AG08396 (cell line): Measurements from ENCODE around the gene OR51V1.
"Not testable (repeated sequence)": the region's sequence is repeated elsewhere in the genome, so short reads cannot be mapped to it uniquely, and the experiment has no call there.

Experiments used
- DNase-seq: peaks from one replicate; pipeline ENCODE4 v3.0.0; 2012; ENCODE audit warnings: low spot score, mixed read lengths

The OR51V1 gene, protein sequence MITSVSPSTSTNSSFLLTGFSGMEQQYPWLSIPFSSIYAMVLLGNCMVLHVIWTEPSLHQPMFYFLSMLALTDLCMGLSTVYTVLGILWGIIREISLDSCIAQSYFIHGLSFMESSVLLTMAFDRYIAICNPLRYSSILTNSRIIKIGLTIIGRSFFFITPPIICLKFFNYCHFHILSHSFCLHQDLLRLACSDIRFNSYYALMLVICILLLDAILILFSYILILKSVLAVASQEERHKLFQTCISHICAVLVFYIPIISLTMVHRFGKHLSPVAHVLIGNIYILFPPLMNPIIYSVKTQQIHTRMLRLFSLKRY

DNA sequence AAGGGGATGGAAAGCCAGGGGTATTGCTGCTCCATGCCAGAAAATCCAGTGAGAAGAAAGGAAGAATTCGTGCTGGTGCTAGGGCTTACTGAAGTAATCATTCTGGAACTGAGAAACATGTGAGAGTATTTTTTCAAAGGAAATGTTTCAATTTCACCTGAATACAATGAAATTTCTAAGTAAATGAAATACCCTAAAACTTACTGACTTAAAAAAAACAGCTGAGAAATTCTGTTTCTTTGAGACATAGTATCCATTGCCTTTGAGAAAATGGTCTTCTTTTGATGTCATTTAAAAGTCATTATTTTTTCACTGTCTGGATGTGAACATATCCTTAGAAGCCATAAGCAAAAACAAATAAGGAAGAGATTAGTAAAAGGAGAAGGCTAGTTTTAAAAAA, at the start of gene OR51V1:
Gene OR51V1 (minus strand): TSS at position 101 of the 400 bp plus-strand sequence. CDS start 0 bp downstream, at position 101.
- DNase-seq = no peak

DNA sequence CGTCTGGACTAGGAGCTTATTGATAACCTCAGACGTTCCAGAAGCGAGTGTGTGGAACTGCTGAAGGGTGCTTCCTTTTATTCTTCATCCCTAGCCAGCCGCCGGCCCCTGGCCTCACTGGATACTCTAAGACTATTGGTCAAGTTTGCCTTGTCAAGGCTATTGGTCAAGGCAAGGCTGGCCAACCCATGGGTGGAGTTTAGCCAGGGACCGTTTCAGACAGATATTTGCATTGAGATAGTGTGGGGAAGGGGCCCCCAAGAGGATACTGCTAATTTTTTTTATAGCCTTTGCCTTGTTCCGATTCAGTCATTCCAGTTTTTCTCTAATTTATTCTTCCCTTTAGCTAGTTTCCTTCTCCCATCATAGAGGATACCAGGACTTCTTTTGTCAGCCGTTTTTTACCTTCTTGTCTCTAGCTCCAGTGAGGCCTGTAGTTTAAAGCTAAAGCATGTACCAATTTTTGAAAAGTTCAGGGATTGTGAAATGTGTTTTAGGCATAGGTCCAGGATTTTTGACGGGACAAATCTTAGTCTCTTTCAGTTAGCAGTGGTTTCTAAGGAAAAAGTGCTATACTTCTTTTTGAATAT, 49.4 kb upstream of the OR51V1 start, which contains the start of gene HBG1:
Gene HBG1 (minus strand): TSS at position 51 of the 590 bp plus-strand sequence. CDS start 53 bp downstream, outside the sequence.
- not testable (repeated sequence) for DNase-seq

DNA sequence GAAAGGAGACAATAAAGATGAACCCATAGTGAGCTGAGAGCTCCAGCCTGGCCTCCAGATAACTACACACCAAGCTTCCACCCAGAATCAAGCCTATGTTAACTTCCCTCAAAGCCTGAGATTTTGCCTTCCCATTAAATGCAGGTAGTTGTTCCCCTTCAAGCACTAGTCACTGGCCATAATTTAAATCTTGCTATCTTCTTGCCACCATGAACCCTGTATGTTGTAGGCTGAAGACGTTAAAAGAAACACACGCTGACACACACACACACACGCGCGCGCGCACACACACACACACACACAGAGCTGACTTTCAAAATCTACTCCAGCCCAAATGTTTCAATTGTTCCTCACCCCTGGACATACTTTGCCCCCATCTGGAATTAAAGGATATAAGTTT, 48.0 kb upstream of the OR51V1 start:
- not testable (repeated sequence) for DNase-seq

DNA sequence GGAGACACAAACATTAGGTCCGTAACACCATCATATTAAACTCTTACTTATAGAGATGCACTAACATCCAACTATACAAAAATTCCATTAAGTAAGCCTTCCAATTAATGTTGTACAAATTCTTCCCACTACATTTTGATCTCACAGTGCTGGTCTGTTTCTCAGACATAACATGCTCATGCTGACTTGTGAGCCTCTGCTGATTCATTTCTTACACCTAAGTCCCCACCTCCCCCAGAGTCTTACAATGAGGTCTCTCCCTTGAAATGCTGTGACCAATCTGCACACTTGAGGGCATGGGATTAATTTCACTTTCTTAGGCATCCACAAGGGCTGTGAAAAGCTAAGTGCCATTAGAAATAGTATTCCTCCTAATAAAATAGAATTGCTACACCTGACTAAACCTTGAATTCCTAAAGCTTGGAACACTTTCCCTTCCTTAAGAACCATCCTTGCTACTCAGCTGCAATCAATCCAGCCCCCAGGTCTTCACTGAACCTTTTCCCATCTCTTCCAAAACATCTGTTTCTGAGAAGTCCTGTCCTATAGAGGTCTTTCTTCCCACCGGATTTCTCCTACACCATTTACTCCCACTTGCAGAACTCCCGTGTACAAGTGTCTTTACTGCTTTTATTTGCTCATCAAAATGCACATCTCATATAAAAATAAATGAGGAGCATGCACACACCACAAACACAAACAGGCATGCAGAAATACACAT, 47.1 kb upstream of the OR51V1 start:
- no peak for DNase-seq

DNA sequence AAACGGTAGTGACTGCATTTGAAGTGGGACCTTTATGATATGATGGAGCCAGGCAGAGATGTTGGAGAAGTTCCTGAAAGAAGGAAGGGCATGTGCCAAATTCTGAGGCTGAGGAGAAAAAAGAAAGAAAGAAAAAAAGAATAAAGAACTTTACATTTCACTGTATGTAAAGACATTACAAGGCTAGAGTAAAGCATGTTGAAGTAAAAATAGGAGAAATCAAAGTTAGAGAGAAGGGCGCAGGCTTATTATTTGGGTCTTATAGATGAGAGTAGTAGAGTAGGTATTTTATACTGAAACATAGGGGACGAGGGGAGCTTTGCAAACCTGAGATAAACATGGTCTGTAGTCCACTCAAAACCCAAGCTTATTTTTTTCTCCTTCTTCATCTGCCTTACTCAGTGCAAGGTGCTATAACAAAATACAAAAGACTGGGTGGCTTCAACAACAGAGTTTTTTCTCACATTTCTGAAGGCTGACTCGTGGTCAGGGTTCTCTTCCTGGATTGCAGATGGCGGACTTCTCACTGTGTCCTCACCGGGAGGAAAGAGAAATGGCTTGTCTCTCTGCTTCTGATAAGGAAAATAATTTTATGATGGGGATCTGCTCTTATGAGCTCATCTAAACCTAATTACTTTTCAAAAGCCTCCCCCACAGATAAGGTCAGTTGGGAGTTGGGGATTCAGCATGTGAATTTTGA, 46.4 kb upstream of the OR51V1 start:
- DNase-seq = no peak

DNA sequence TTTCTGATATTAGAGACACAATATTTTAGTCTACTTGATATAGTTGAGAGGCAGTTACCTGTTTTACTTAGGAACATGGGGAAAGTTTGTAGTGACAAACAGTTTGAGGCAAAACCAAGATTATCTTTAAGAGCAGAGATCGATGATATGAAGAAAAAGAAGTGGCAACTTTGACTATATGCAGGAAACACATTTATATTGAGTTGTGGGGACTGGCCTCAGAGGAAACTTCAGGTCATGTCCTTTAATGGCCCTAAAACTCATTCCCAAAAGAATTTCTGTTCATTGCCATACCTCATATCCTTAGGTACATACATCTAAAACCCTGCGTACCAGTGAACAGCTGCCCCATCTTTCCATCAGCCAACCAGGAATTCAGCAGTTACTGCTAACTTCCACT, 44.7 kb upstream of the OR51V1 start:
- DNase-seq = no peak

DNA sequence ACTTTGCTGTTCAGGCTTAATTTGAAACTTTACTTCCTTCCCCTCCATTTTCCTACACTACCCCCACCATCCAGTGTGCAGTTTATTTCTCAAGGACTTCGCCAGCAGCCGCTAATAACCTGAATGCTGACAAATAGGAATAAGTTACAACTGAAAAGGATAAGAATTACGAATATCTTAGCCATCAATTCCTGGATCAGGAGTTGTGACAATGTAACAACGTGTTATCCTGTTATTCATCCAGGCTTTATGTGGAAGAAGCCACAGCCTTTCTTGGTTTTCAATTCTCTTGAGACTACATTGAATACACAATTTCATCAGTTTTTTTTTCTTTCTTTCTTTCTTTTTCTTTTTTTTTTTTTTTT, 43.3 kb upstream of the OR51V1 start:
- no peak for DNase-seq

DNA sequence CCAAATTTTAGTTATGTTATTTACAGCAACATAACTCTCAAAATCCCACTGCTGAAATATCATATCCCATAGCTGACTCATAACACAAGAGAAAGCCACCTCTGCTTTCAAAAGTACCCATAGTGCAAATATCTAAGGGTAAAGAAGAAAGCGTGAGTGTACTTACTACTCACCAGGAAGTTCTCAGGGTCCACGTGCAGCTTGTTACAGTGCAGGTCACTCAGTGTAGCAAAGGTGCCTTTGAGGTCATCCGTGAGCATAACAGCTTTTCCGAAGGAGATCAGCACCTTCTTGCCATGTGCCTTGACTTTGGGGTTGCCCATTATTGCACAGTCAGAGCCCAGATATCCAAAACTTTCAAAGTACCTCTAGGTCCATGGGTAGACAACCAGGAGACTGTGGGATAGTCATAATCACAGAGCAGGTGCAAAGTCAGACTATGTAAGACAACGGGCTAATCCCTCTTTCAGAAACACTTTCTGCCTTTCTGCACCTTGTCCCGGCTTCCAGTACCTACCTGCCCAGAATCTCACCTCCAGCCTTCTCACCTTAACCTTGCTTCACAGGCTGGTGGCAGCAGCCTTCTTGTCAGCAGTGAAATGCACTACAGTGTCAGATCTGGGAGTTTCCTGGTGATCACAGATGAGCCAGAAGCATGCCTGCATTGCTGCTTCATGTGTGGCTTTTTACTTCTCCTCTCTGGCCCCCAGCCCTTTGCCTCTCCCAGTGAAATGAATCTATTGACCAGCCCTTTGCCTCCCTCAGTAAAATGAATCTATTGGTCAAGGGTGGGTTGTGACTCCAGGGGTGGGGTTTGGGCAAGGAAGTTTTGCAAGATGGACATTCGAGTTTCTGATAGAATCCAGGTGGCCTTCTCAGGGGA, 42.7 kb upstream of the OR51V1 start:
- no peak for DNase-seq

DNA sequence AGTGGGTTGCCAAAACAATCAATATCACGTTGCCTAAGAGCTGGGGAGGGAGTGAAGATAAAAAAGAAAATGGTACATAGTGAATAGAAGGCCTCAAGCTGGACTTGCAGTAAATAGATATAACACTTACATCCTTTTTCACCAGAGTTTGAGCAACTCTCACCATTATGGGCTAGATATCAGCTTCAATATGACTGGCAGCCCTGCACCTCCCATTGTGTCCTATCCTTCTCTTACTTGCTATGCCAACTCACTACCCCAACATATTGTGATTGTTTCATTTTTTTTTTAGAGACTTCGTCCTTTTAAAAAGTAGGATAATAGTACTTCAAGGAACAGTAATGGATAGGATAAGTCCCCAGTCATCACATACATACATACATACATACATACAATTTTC, 41.7 kb upstream of the OR51V1 start:
- no peak for DNase-seq

DNA sequence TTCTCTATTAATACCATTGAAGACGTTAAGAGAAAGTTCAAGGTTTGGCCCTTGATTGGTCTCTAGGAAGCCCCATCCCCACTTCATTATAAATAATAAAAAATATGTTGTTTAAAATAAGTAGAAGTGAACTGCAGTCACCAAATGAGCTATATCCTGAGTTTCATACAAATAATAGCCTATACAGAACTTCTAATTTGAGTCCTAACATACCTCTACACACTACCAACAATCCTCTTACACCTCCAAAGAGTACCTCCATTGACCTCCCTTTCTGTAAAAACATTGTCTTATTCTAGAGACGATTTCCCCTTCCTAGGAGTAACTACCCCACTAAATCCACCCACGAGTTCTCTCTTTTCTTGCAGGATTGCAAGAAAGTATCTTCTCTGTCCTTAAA, 41.0 kb upstream of the OR51V1 start:
- no peak for DNase-seq

DNA sequence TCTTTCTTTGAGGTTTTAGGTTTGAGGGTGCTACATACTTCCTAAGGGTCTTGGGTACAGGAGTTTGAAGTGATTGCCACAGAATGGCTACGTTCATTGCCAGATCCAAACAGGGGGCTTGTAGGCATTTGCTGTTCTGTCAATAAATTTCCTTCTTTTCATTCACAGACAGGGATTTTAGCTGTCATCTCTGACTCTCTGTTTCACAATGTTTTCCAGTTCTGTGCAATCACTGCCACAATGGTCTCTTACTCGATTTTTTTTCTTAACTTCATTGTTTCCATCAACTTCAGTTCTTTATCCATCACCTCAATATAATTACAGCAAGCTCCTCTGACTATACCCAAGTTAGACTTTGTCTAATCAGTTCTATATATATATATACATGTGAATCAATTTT, 40.0 kb upstream of the OR51V1 start:
- DNase-seq = no peak

DNA sequence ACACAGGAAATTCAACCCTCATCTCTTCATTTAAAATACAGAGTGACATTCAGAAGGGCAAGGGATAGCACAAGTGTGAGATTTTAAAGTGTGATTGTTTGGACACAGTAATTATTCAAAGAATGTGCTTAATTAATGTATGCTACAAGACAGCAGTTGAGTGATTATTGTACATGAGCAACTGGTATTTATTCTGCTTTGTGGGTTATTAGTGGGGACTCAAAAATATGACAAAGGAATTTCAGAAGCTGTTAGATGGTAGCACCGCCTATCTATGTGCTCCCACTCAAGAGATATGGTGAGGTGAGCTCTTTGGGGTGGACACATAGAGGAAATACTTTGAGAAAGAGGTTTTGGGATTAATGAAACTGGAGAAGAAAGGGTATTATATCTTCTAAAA, 39.6 kb upstream of the OR51V1 start:
- DNase-seq = no peak

DNA sequence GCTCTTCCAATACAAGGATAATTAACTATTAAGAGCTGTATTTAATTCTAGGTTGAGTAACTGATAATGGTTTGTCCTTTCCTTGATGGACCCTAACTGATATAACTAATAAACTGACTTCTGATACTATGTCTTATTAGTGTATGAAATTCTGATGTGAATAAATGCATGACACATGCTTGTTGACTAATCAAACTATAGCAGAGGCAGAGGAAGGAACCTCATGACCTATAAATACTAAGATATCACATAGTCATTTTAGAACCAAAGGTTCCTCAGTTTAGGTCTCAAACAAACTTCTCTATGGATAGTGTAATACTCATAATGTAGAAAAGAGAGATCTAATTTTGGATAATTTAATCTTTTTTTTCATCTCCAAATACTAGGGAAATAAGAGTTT, 38.6 kb upstream of the OR51V1 start:
- DNase-seq = no peak

DNA sequence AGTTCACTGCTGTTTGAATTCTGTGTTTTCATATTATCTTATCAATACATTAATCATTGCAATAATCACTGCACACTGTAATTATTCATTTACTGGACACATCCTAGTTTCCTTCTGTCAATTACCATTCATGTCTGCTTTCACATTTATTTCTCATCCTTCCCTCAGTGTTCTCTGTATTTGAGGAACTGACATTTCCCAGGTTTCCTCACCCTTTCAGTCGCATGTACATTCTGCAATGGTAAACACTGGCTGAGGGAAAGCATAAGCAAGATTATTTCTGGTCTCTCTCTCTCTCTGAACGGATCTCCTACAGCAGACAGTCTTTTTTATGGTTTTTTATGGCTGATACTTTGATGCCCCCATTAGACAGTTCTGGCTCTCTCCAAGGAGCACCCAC, 38.0 kb upstream of the OR51V1 start:
- DNase-seq = no peak

DNA sequence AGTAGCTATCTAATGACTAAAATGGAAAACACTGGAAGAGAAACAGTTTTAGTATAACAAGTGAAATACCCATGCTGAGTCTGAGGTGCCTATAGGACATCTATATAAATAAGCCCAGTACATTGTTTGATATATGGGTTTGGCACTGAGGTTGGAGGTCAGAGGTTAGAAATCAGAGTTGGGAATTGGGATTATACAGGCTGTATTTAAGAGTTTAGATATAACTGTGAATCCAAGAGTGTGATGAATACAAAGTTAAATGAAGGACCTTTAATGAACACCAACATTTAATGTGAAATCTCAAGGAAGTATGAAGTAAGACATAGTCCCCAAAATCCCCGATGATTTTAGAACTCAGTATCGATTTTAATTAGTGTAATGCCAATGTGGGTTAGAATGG, 36.9 kb upstream of the OR51V1 start:
- DNase-seq = no peak

DNA sequence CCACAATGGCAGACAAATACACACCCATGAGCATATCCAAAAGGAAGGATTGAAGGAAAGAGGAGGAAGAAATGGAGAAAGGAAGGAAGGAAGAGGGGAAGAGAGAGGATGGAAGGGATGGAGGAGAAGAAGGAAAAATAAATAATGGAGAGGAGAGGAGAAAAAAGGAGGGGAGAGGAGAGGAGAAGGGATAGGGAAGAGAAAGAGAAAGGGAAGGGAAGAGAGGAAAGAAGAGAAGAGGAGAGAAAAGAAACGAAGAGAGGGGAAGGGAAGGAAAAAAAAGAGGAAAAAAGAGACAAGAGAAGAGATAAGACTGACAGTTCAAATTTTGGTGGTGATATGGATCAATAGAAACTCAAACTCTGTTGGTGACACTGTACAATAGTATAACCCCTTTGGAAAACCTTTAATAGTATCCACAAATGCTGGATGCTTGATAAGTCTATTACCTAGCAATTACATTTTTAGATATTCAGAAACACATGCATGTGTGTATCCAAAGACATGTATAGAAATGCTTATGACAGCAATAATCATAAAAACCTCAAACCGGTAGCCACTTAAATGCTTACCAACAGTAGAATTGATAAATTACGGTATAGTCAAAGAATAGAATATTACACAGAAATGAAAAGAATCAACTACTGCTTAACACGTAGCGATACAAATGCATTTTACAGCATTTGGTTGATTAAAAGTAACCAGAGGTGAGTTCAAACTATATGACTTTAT, 35.0 kb upstream of the OR51V1 start:
- no peak for DNase-seq

DNA sequence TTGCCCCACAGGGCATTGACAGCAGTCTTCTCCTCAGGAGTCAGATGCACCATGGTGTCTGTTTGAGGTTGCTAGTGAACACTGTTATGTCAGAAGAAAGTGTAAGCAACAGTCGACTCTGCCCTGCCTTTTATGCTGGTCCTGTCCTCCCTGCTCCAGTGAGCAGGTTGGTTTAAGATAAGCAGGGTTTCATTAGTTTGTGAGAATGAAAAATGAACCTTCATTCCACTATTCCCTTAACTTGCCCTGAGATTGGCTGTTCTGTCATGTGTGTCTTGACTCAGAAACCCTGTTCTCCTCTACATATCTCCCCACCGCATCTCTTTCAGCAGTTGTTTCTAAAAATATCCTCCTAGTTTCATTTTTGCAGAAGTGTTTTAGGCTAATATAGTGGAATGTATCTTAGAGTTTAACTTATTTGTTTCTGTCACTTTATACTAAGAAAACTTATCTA, 33.9 kb upstream of the OR51V1 start, which contains the start of gene HBD:
Gene HBD (minus strand): TSS at position 103 of the 454 bp plus-strand sequence. CDS start 50 bp downstream, at position 53.
- DNase-seq = peak; percentile 60

DNA sequence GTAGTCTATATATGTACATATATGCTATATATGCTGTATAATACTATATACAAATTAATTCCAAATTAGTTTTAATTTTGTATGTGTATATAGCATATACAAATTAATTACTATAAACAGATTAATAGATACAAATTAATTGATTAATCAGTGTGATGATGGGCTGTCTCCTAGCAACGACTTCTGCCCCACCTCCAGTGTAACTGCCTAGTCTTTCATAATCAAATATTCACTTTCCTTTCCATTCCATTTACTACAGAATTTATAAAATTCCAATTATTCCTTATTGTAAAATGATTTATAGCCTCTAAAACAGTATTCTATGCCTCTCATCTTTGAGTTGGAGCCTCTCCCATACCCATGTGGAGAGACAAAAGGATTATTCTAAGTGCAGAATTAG, 32.8 kb upstream of the OR51V1 start:
- DNase-seq = no peak

DNA sequence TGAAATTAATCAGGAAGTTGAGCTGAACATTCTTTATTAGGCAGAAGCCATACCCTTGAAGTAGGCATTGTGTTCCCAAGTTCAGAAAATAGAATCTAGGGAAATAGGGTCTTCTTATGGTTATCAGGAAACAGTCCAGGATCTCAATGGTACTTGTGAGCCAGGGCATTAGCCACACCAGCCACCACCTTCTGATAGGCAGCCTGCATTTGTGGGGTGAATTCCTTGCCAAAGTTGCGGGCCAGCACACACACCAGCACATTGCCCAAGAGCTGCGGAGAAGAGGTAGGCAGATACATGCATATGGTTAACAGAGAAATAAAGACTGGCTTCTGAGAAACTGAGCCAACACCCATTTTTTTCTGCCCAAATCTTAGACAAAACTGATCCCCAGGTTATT, 32.3 kb upstream of the OR51V1 start:
- no peak for DNase-seq

DNA sequence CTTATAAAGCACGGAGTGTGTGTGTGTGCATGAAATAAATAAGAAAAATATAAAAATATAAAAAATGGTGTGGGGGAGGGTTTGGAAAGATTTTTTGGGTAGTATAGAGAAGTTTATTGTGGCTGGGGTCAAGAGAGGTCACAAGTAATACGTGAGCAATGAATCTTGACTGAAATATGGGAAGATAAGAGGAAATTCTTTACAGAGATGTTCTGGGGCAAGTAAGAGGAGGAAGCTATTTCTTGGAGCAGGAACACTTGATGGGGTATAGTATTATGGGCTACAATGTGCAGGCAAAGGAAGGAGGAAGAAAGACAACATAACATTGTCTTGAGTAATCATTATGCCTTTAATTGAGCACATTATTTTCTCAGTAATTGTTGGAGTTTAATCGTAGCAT, 31.7 kb upstream of the OR51V1 start:
- no peak for DNase-seq

DNA sequence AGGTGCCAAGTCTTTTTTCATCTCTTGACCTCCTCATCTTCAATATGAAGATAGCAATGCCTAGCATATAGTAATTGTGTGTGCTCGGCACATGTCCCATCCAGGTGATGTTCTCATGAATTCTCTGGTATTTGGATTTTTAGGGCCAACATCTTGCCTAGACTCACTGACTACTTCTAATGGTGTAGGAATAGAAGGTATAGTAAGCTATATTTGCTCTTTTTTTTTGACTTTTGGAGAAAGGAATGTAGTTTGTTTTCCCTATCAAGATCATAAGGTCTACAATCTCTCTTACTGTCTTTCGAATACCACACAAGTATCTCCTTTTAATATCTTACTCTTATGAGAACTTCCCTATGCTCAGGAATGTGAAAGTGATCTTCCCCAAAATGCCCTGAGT, 30.6 kb upstream of the OR51V1 start:
- no peak for DNase-seq
